T-helper 17 cell (primary cell): ENCODE results near the gene HTATSF1. TPM values are rescaled to one million over a fixed set of nuclear protein-coding genes. Genes with fewer than 3 reads are reported as not detected.

Experiments used
- total RNA-seq, 4 donors: library from RNA in 2 of 4; stranded (reverse) in 2 of 4; gene quantifications; one replicate each; pipeline ENCODE4 v1.2.3 and lab custom pipeline; 2022 to 2026

Gene HTATSF1
- total RNA-seq, 2 donors from 2014 or later, result 35.9 to 36.5 TPM

Other genes starting within 250 kb of the HTATSF1 start
- 1 to 10 TPM; 6.0 to 6.7 TPM for gene MAP7D3, start 246.2 kb upstream of the HTATSF1 start, total RNA-seq
- gene ADGRG4, start 196.6 kb upstream of the HTATSF1 start, total RNA-seq, result not detected
- gene BRS3, start 9.6 kb upstream of the HTATSF1 start, total RNA-seq, result not detected
- not detected for gene VGLL1, start 34.6 kb downstream of the HTATSF1 start, total RNA-seq
- gene CD40LG, start 150.6 kb downstream of the HTATSF1 start, total RNA-seq, result 10 to 100 TPM; 34.8 to 60.7 TPM